ENCODE results near the gene NLRP1. TPM values are rescaled to one million over a fixed set of nuclear protein-coding genes. Genes with fewer than 3 reads are reported as not detected.

Gene NLRP1
- polyA plus RNA-seq, 1 experiment: 73.2 TPM

GRCh38 chr17:5472511-5472910, 111.8 kb downstream of the NLRP1 start:
- TF ChIP-seq CTCF (IDR thresholded peaks at IDR 0.05; ENCODE audit: low read depth, low read length): no peak
- Histone ChIP-seq H3K27me3 (ENCODE audit: control insufficient read depth, insufficient read depth, low read length) (no peaks in the 10 kb centered on the region), H3K9me3 (ENCODE audit: control insufficient read depth, insufficient read depth, low read length) (no peaks in the 10 kb centered on the region; the same call in 1 of the 2 replicates), H3K27ac (ENCODE audit: low read depth, low read length) (no peak overlapping the region), H3K4me3 (ENCODE audit: low read depth, low read length) (no peak overlapping the region)
- ChIA-PET CTCF (no interaction called here), POLR2A (no interaction called here)
- DNase-seq (ENCODE audit: low read depth, low spot score): no peak

GRCh38 chr17:5468075-5468473, 116.2 kb downstream of the NLRP1 start:
- TF ChIP-seq CTCF (IDR thresholded peaks at IDR 0.05; ENCODE audit: low read depth, low read length): no peak
- Histone ChIP-seq H3K9me3 (ENCODE audit: control insufficient read depth, insufficient read depth, low read length) (no peaks in the 10 kb centered on the region; the same call in 1 of the 2 replicates), H3K27me3 (ENCODE audit: control insufficient read depth, insufficient read depth, low read length) (no peaks in the 10 kb centered on the region), H3K27ac (ENCODE audit: low read depth, low read length) (peak overlapping the region; percentile 13), H3K4me3 (ENCODE audit: low read depth, low read length) (peak overlapping the region; percentile 90)
- no peak for DNase-seq (ENCODE audit: low read depth, low spot score)
- POLR2A ChIA-PET: interaction anchor here (0.8 to 1.5 kb wide), 3 partner anchors 27 to 32 kb away, joined by 3 to 7 read pairs (median 6); partner anchors contain the start of gene C1QBP
- CTCF ChIA-PET: interaction anchor here (0.6 to 1.4 kb wide), 4 partner anchors 25 to 29 kb away, joined by 3 to 4 read pairs (median 3); partner anchors contain the start of gene C1QBP

- CTCF ChIA-PET: interaction anchor here (0.6 to 1.4 kb wide), 3 partner anchors 26 to 28 kb away, joined by 3 read pairs; partner anchors contain the start of gene C1QBP
- H3K27ac ChIP-seq (ENCODE audit: low read depth, low read length): no peak overlapping the region
- DNase-seq (ENCODE audit: low read depth, low spot score): no peak
Measured at GRCh38 chr17:5467416-5467815, 116.9 kb downstream of the NLRP1 start.

GRCh38 chr17:5466295-5466694, 118.0 kb downstream of the NLRP1 start:
- peak overlapping the region; percentile 90; the same call in 1 of the 2 replicates for H3K4me3 ChIP-seq (ENCODE audit: low read depth, low read length)
- CTCF ChIA-PET: no interaction called here

More at GRCh38 chr17:5467416-5467815, 116.9 kb downstream of the NLRP1 start:
- Histone ChIP-seq H3K27me3 (ENCODE audit: control insufficient read depth, insufficient read depth, low read length) (no peaks in the 10 kb centered on the region), H3K4me3 (ENCODE audit: low read depth, low read length) (peak overlapping the region; percentile 90), H3K9me3 (ENCODE audit: control insufficient read depth, insufficient read depth, low read length) (no peaks in the 10 kb centered on the region; the same call in 1 of the 2 replicates)
- no peak for TF ChIP-seq CTCF (IDR thresholded peaks at IDR 0.05; ENCODE audit: low read depth, low read length)
- POLR2A ChIA-PET: no interaction called here

More at GRCh38 chr17:5466295-5466694, 118.0 kb downstream of the NLRP1 start:
- Histone ChIP-seq H3K9me3 (ENCODE audit: control insufficient read depth, insufficient read depth, low read length) (no peaks in the 10 kb centered on the region; the same call in 1 of the 2 replicates), H3K27ac (ENCODE audit: low read depth, low read length) (no peak overlapping the region), H3K27me3 (ENCODE audit: control insufficient read depth, insufficient read depth, low read length) (no peaks in the 10 kb centered on the region)
- TF ChIP-seq CTCF (IDR thresholded peaks at IDR 0.05; ENCODE audit: low read depth, low read length): no peak
- DNase-seq (ENCODE audit: low read depth, low spot score): no peak
- POLR2A ChIA-PET: no interaction called here

Data from AG04450 (cell line).